ENCODE data around the gene GZF1.

The GZF1 gene

GRCh38 chr20:23410916-23411695 lies 49.1 kb downstream of the GZF1 start:
- no peak for DNase-seq

- no peak for DNase-seq
Measured at GRCh38 chr20:23412026-23412425, 50.0 kb downstream of the GZF1 start.

- DNase-seq, result no peak
Measured at GRCh38 chr20:23413862-23414422, 52.0 kb downstream of the GZF1 start.

GRCh38 chr20:23414526-23415188 lies 52.7 kb downstream of the GZF1 start:
- DNase-seq, result no peak

- DNase-seq, result no peak
Measured at GRCh38 chr20:23415555-23415954, 53.6 kb downstream of the GZF1 start.

GRCh38 chr20:23415959-23416583 lies 54.1 kb downstream of the GZF1 start:
- no peak for DNase-seq

GRCh38 chr20:23417861-23418260 lies 55.9 kb downstream of the GZF1 start:
- no peak for DNase-seq

- no peak for DNase-seq
Measured at GRCh38 chr20:23419657-23419994, 57.6 kb downstream of the GZF1 start.

- DNase-seq, result peak; percentile 50 to 59
Measured at GRCh38 chr20:23419995-23420901, 58.3 kb downstream of the GZF1 start.

- DNase-seq, result peak; percentile 90 to 91
Measured at GRCh38 chr20:23420943-23421931, 59.3 kb downstream of the GZF1 start, which contains the start of gene NAPB. Gene NAPB (minus strand): TSS chr20:23421488. CDS start chr20:23421402, 86 bp downstream.

Data from activated CD4-positive, alpha-beta T cell treated with anti-CD3 and anti-CD28 coated beads for 4 hours (primary cell).